Activated T-helper 1 cell treated with anti-CD3 and anti-CD28 coated beads, Interleukin-12 subunit alpha, Interleukin-12 subunit beta, Interleukin-2, Interleukin-4 antibody, amounts not matched to agents 30 ng/mL and 10 ng/mL and 1 ng/mL, durations not matched to agents 14 hours and 24 hours and 36 hours (primary cell): ENCODE data around the gene JADE1. TPM values are rescaled to one million over a fixed set of nuclear protein-coding genes. Genes with fewer than 3 reads are reported as not detected.

ENCODE experiments used
- DNase-seq: peaks from one replicate; pipeline ENCODE4 v3.0.0; 2021; ENCODE audit warnings: low spot score
- H3K27ac Mint-ChIP-seq: one replicate; pipeline ENCODE4 v1.8.0; 2021; ENCODE audit warnings: mild to moderate bottlenecking, mixed read lengths
- H3K27me3 Mint-ChIP-seq: one replicate; pipeline ENCODE4 v1.8.0; 2022; ENCODE audit warnings: mild to moderate bottlenecking, moderate library complexity, mixed read lengths; ENCODE audit not compliant: insufficient read depth
- H3K36me3 Mint-ChIP-seq: one replicate; pipeline ENCODE4 v1.8.0; 2021; ENCODE audit warnings: low read depth, mixed read lengths
- H3K4me1 Mint-ChIP-seq: one replicate; pipeline ENCODE4 v1.8.0; 2021; ENCODE audit warnings: low read depth, mixed read lengths
- H3K4me3 Mint-ChIP-seq: one replicate; pipeline ENCODE4 v1.8.0; 2021; ENCODE audit warnings: mild to moderate bottlenecking, moderate library complexity, mixed read lengths
- H3K9me3 Mint-ChIP-seq: one replicate; pipeline ENCODE4 v1.8.0; 2021; ENCODE audit warnings: mixed read lengths
- intact Hi-C: fragments of 100-400 bp; cut with micrococcal nuclease; formaldehyde crosslinking; loops from one replicate; pipeline ENCODE4 v1.15.1; 2024
- total RNA-seq: library from RNA; stranded (reverse); gene quantifications from 2 replicates; pipeline ENCODE4 v1.2.3, GENCODE V29; 2022

JADE1 gene
- 38.7 and 42.4 TPM in 2 replicates for total RNA-seq

- H3K27ac Mint-ChIP-seq, result peak within 1 kb of the TSS; percentile 100
- intact Hi-C loops, result loop anchor here (1.0 to 5.0 kb wide), 9 partner anchors 27 to 1027 kb away; partner anchors contain the start of genes HSPA4L, PLK4 and SCLT1
- peaks cover 2% of the 10 kb centered on the region for H3K36me3 Mint-ChIP-seq
- peaks cover 17% of the 10 kb centered on the region for H3K4me1 Mint-ChIP-seq
- peak; percentile 83 for DNase-seq
- peak within 1 kb of the TSS; percentile 99 for H3K4me3 Mint-ChIP-seq
- no peaks in the 10 kb centered on the region for H3K9me3 Mint-ChIP-seq
- H3K27me3 Mint-ChIP-seq, result no peaks in the 10 kb centered on the region
Observed at GRCh38 chr4:128809477-128810330, at the start of gene JADE1. TSS of gene JADE1 (plus strand) at chr4:128809700. CDS start at chr4:128831759, 22,059 bp downstream.

GRCh38 chr4:128766781-128767180 lies 42.7 kb upstream of the JADE1 start:
- intact Hi-C loops, result no loop called here
- DNase-seq, result no peak
- no peak overlapping the region for H3K27ac Mint-ChIP-seq
- peaks cover 5% of the 10 kb centered on the region for H3K4me1 Mint-ChIP-seq
- H3K4me3 Mint-ChIP-seq, result no peak overlapping the region
- no peaks in the 10 kb centered on the region for H3K9me3 Mint-ChIP-seq
- no peaks in the 10 kb centered on the region for H3K27me3 Mint-ChIP-seq
- no peaks in the 10 kb centered on the region for H3K36me3 Mint-ChIP-seq

GRCh38 chr4:128768373-128768996 lies 41.0 kb upstream of the JADE1 start:
- Mint-ChIP-seq H3K4me3 (no peak overlapping the region), H3K36me3 (no peaks in the 10 kb centered on the region), H3K27me3 (no peaks in the 10 kb centered on the region), H3K9me3 (no peaks in the 10 kb centered on the region), H3K27ac (no peak overlapping the region), H3K4me1 (peaks cover 5% of the 10 kb centered on the region)
- intact Hi-C loops, result no loop called here
- DNase-seq, result no peak

GRCh38 chr4:128769011-128769410 lies 40.5 kb upstream of the JADE1 start:
- peaks cover 5% of the 10 kb centered on the region for H3K4me1 Mint-ChIP-seq
- no peak overlapping the region for H3K27ac Mint-ChIP-seq
- intact Hi-C loops, result no loop called here
- no peak for DNase-seq
- H3K27me3 Mint-ChIP-seq, result no peaks in the 10 kb centered on the region
- no peaks in the 10 kb centered on the region for H3K36me3 Mint-ChIP-seq
- H3K4me3 Mint-ChIP-seq, result no peak overlapping the region
- H3K9me3 Mint-ChIP-seq, result no peaks in the 10 kb centered on the region

GRCh38 chr4:128770807-128771206 lies 38.7 kb upstream of the JADE1 start:
- Mint-ChIP-seq H3K4me3 (no peak overlapping the region), H3K36me3 (no peaks in the 10 kb centered on the region), H3K4me1 (peaks cover 5% of the 10 kb centered on the region), H3K27ac (no peak overlapping the region), H3K9me3 (no peaks in the 10 kb centered on the region), H3K27me3 (no peaks in the 10 kb centered on the region)
- intact Hi-C loops, result no loop called here
- no peak for DNase-seq

GRCh38 chr4:128775477-128775876 lies 34.0 kb upstream of the JADE1 start:
- H3K9me3 Mint-ChIP-seq, result no peaks in the 10 kb centered on the region
- intact Hi-C loops, result no loop called here
- H3K27ac Mint-ChIP-seq, result no peak overlapping the region
- no peak overlapping the region for H3K4me3 Mint-ChIP-seq
- DNase-seq, result no peak
- H3K4me1 Mint-ChIP-seq, result peaks cover 5% of the 10 kb centered on the region
- H3K27me3 Mint-ChIP-seq, result no peaks in the 10 kb centered on the region
- no peaks in the 10 kb centered on the region for H3K36me3 Mint-ChIP-seq

GRCh38 chr4:128775916-128776315 lies 33.6 kb upstream of the JADE1 start:
- no peak overlapping the region for H3K27ac Mint-ChIP-seq

GRCh38 chr4:128776794-128777216 lies 32.7 kb upstream of the JADE1 start:
- no peak overlapping the region for H3K4me3 Mint-ChIP-seq
- no peak overlapping the region for H3K27ac Mint-ChIP-seq
- no peaks in the 10 kb centered on the region for H3K4me1 Mint-ChIP-seq
- intact Hi-C loops, result no loop called here
- no peaks in the 10 kb centered on the region for H3K9me3 Mint-ChIP-seq
- no peak for DNase-seq
- H3K36me3 Mint-ChIP-seq, result no peaks in the 10 kb centered on the region
- H3K27me3 Mint-ChIP-seq, result no peaks in the 10 kb centered on the region

More at GRCh38 chr4:128775916-128776315, 33.6 kb upstream of the JADE1 start:
- Mint-ChIP-seq H3K4me1 (peaks cover 1% of the 10 kb centered on the region), H3K9me3 (no peaks in the 10 kb centered on the region), H3K36me3 (no peaks in the 10 kb centered on the region), H3K4me3 (no peak overlapping the region), H3K27me3 (no peaks in the 10 kb centered on the region)
- intact Hi-C loops, result no loop called here
- no peak for DNase-seq

GRCh38 chr4:128780688-128781087 lies 28.8 kb upstream of the JADE1 start:
- H3K4me3 Mint-ChIP-seq, result no peak overlapping the region
- H3K9me3 Mint-ChIP-seq, result no peaks in the 10 kb centered on the region
- DNase-seq, result no peak
- H3K27me3 Mint-ChIP-seq, result peaks cover 2% of the 10 kb centered on the region
- H3K4me1 Mint-ChIP-seq, result no peaks in the 10 kb centered on the region
- H3K36me3 Mint-ChIP-seq, result no peaks in the 10 kb centered on the region
- intact Hi-C loops, result no loop called here
- H3K27ac Mint-ChIP-seq, result no peak overlapping the region

GRCh38 chr4:128782076-128782715 lies 27.3 kb upstream of the JADE1 start:
- Mint-ChIP-seq H3K27me3 (peaks cover 2% of the 10 kb centered on the region), H3K9me3 (no peaks in the 10 kb centered on the region), H3K4me3 (no peak overlapping the region), H3K36me3 (no peaks in the 10 kb centered on the region), H3K27ac (no peak overlapping the region), H3K4me1 (no peaks in the 10 kb centered on the region)
- no peak for DNase-seq
- intact Hi-C loops, result loop anchor here (1.0 kb wide), 2 partner anchors 27 to 81 kb away; partner anchors contain the start of gene JADE1

GRCh38 chr4:128782875-128783614 lies 26.5 kb upstream of the JADE1 start:
- Mint-ChIP-seq H3K4me1 (no peaks in the 10 kb centered on the region), H3K9me3 (no peaks in the 10 kb centered on the region), H3K36me3 (no peaks in the 10 kb centered on the region), H3K27me3 (peaks cover 2% of the 10 kb centered on the region), H3K4me3 (no peak overlapping the region), H3K27ac (no peak overlapping the region)
- intact Hi-C loops, result loop anchor here (1.0 kb wide), 2 partner anchors 26 to 80 kb away; partner anchors contain the start of gene JADE1
- DNase-seq, result no peak

GRCh38 chr4:128787509-128788311 lies 21.8 kb upstream of the JADE1 start:
- peaks cover 2% of the 10 kb centered on the region for H3K27me3 Mint-ChIP-seq
- intact Hi-C loops, result no loop called here
- H3K36me3 Mint-ChIP-seq, result no peaks in the 10 kb centered on the region
- H3K27ac Mint-ChIP-seq, result no peak overlapping the region
- H3K4me1 Mint-ChIP-seq, result no peaks in the 10 kb centered on the region
- no peak for DNase-seq
- no peak overlapping the region for H3K4me3 Mint-ChIP-seq
- H3K9me3 Mint-ChIP-seq, result no peaks in the 10 kb centered on the region
